Colon (tissue), 2 donors: ENCODE data around the gene ITGB8.

ENCODE experiments used
- FAIRE-seq: peaks from 2 replicates; lab custom pipeline; 2012; peaks lifted over from hg19 to GRCh38; lab: Jason Lieb, UNC
- donor health status: control.
- donor health status: control.

ITGB8 gene

DNA sequence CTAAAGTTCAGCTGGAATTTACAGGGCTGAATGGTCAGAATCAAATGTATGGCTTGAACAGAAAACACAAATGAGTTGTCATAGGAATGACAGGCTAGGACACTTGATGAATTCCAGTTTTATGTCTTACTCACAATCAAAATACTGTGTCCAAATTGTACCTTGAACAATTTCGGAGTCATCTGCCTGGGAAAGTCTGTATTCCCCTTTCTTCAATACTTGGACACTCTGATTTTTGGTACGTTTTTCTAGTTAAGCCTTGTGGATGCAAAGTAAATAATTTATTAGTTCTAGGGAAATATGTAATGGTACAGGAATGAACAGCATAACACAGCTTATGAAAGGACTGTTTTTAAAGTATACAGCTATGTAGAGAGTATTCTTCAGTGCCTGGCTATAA lies 100.4 kb downstream of the ITGB8 start:
- FAIRE-seq = no peak

DNA sequence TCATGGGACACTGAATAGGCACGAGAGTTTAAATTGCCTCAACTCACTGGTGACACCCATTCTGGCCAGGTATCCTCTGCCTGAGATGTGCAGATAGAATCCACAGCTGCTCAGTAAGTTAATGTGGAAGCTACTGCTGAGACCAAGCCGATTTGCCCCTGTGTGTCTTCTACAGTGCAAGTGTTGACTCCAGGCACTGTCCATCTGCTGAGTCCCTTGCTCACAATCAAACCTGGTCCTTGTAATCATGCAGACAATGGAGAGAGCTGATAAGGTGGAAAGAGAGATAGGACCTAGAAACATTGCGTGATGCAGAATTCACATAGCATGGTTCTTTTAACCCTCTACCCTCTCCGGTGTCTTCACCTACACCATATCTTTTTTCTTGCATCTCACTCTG lies 101.4 kb downstream of the ITGB8 start:
- no peak for FAIRE-seq

DNA sequence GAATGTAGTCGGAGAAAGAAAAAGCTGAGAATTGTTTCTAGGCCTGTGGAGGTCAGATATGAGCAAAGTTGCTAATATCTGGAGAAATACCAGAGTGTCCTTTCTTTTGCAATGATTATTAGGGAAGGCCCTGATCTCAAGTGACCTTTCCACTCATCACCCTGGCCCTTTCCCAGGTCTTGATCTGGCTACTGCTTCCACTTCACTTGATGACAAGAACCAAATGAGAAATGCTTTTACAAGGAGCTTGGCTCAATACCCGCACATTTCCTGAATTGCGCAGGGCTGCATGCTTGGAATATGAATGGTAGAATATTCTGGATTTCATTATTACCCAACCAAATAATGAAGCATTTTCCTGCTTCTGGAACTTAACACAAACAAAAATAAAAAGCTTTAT lies 104.6 kb downstream of the ITGB8 start:
- FAIRE-seq = no peak

DNA sequence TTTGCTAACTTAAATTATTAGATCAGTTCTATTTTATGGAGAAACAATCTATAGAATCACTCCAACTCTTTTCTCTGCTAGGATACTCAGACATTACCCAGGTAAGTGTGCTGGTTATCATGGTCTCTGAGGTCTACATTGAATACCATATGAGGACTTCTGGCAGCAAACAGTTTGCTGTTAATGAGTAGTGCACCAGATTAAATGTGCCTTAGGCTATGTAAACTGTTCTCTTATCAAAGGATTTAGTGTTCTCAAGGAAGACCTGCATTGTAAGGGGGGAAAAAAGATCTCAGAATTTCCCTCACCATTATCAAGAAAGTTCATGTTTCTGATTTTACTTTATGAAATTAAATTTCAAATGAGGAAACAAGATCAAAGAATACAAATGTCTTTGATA lies 107.5 kb downstream of the ITGB8 start:
- no peak for FAIRE-seq

DNA sequence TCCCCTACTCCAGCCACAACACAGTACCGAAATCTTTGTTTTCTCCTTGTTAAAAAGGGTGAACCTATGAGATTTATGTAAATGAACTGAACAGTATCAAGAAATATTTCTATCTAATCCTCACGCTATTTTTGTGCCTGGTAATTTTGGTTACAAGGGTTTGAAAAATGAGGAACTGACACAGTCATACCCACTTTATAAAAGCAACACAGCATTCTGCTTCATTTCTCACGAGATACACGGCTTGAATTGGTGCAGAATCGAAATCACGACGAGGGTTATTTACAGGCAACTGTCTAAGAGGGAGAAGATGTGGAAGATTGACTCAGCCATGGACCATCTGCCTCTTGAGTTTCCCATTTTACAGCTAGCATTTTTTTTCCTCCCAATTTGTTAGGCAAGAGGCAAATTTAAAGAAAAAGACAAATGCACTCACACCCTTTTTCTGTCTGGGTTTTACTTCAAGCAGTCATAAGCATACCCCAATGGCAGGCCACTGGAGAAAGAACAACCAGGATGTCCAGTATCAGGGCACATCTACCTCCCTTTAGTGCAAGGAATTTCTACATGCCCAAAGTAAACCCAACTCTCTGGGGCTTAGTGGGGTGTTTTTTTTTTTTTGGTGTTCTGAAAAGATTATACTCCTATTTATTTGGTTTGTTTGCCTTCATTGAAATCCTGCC lies 108.1 kb downstream of the ITGB8 start:
- FAIRE-seq = no peak

DNA sequence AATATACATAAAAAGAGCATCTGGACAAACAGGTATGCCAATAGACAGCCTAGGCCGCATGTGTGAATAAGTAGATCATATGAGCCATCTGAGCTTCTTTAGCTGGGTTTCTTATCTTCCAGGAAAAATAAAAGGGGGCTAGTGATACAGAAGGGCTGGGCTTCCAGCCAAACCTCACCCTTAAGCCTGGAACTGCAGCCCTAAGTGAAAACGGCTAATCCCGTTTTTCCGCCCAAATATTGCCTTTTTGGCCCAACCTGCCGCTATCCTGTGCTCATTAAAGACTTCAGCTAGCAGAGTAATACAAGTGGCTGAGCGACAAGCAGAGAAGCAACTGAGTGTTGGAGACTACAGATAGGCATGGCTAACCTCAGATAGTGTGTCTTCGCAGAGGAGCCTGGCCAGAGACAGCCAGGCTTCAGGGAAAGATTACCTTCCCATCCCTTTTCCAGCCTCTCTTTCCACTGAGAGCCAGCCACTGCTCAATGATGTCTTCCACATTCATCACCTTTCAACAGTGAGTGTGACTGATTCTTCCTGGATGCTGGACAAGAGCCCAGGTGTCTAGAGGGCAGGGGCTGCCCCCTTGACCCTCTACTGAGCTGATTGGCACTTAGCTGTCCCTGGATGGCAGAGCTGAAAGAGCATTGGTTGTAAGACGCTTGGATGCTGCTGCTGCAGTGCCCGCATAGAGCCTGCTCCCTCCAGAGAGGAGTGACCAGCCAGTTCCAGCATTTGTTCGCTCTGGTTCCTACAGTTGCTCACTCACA lies 108.9 kb downstream of the ITGB8 start:
- FAIRE-seq = no peak

DNA sequence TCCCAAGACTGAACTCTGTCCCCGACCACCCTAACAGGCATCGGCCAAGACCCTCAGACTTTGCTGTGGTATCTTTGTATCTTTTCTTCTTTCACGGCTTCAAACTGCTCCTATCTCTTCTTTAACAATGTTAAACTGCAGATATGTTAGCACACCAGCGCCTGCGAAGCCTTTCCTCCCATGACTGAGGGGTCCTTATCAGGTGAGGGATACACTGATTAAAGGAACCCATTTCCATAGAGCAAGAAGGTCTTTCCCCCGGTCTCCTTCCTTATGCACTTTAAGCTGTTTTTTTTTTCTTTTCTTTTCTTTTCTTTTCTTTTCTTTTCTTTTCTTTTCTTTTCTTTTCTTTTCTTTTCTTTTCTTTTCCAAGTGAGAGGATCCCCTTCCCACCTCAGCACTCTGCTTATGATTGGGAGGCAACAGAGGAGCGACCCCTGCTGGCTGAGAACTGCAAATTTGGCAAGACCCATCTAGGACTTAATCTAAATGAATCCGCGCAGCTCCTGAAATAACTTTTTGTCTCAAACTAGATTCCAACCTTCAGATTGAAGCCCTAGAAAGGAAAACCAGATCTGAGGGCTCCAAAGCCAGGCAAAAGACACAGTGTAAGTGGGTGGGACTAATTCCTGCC lies 109.9 kb downstream of the ITGB8 start:
- no peak for FAIRE-seq

DNA sequence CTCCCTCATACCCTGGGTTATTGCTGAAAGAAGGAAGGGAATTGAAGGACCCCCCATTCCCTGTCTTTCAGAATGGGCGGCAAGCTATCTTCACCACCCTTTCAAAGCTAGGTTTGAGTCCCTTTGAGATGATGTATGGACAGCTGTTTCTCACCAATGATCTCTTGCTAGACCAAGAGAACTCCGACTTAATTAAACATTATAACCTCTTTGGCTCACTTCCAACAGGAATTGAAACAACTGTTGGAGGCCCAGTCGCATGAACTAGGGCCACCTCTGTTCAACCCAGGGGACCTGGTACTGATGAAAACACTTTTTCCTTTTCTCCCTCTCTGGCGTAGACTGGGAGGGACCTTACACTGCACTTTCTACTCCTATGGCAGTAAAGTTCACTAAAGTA lies 110.6 kb downstream of the ITGB8 start:
- FAIRE-seq = no peak

DNA sequence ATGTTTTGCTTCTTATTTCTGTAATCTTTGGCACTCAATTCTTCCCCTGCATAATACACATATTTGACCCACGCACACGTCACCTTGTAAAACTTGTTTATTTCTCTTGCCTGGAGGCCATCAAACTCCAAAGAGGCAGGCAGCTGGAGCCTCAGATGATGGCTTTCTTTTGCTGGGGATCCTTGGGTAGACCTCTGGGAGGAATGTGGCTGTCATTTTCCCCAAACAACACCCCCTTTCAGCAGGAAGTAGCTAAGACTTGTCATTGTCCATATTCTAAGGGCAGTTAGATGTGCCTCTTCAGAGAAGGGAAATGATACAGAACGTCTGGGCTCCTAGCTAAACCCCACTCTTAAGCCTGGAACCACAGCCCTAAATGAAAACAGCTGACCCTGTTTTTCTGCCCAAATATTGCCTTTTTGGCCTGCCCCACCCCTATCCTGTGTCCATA lies 111.3 kb downstream of the ITGB8 start:
- FAIRE-seq = no peak

DNA sequence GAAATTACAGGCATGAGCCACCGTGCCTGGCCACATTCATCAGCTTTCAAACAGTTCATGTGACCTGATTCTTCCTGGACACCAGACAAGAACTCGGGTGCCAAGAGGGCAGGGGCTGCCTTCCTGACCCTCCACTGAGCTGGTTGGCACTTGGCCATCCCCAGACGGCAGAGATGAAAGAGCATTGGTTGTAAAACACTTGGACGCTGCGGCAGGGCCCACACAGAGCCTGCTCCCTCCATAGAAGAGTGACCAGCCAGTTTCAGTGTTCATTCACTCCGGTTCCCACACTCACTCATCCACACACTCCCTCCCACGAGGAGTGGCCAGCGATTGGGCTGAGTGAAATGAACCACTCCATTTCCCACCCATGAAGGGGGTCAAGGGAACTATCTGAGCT lies 112.3 kb downstream of the ITGB8 start:
- no peak for FAIRE-seq

DNA sequence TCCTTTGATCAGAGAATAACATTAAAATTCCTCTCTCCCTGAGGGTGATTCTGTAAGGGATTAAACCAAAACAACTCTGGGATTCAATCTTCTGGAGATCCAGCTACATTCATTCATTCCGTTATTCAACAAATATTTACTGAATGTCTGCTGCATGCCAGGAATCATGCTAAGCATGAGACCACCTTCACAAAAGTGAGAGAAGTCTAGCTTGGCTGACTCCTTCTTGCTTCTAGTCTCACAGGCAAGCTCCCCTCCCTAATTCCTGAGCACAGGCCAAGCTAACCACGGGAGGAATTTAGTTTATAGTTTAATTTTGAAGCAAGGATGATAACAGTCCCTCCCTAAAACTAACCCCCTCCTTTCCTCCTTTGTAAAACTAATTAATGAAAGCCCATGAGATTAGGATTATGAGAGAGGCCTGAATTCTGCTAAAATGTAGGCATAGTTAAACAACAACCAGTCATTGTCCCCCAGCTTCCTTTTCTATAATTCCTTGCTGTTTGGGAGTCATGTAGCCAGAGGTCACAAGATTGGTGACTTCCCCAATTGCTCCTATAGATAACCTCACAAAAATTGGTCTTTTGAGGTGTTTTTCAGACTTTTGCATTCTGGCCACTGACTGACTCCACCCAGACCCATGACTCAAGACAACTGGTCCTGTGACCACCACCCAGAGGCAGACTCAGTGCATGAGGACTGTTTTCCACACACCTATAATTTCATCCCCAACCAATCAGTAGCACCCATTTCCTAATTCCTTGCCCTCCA lies 113.5 kb downstream of the ITGB8 start:
- FAIRE-seq = no peak

DNA sequence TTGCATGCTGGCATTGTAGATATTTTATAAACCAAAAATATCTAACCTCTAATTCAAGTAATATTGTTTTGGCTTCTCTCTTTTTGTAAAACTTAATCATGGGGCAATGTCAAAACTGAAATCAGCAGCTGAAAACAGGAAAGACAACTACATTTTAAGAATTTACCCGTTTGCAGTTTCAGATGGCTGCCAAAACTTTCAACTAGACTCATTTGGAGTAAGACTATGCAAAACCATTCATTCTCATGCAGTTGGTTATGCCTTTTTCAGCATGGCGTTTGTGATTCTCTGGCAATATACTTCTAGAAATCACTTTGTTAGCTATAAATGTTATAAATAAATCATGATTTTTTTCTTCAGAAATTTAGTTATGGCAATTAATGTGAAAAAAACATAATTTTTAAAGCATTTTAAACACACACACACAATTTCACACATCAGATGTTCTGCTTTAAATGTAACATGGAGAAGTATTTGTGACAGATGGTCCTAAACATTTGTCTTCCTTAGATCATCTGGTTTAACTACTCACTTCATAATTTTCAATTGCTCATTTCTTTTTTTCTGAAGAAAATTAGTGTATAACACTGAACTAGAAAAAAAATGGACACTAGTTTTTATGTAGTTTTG lies 116.4 kb downstream of the ITGB8 start:
- FAIRE-seq = no peak

DNA sequence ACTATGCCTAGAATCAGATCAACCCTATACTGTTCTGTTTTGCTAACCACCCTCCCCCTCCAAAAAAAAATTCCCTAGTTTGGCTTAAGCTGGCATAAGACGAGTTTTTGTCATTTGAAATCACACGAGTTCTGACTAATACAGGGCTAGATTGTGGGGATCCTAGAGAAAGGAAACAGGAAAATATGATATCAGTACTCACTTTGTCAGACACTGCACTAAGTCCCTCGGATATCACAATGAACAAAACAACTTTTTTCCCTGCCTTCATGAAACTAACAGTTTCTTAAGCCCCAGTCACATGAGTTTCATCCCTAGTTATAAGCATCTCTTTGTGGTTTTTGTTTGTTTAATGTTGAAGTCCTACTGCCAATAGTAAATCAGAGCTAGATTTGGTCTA lies 118.5 kb downstream of the ITGB8 start:
- FAIRE-seq = no peak

DNA sequence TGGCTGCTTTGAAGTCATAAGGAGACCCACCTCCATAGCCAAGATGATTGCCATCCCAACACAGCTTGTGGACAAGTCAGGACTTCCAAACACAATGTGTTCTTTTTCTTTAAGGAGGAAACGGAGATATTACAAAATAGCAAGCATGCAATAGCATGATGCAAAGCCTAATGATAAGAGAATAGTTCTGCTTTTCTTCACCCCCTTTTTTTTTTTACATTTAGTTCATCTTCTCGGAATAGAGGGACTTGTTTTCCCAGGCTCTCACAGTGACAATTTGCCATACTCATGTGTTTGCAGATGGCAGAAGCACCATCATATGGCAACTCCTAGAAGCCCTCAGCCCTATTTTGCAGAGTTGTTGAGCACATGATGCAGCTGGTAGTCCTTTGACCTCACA lies 119.8 kb downstream of the ITGB8 start:
- no peak for FAIRE-seq

DNA sequence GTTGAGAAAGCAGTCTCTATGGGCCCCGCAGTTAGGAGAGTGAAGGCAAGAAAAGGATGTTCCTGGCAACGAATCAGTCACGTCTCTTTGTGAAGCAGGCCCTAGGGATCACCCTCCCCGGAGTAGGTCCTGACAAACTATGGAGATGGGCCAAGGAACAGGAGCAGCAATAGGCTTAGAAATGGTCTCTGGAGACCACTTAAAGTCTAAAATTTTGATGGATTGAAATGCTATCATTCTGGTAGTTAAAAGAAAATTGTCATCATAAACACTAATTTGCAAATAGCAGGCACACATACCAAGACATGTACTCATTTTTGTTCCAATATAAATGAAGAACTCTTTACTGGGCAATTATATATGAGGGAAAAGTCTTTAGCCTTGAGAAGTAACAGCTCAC lies 123.5 kb downstream of the ITGB8 start:
- FAIRE-seq = no peak

DNA sequence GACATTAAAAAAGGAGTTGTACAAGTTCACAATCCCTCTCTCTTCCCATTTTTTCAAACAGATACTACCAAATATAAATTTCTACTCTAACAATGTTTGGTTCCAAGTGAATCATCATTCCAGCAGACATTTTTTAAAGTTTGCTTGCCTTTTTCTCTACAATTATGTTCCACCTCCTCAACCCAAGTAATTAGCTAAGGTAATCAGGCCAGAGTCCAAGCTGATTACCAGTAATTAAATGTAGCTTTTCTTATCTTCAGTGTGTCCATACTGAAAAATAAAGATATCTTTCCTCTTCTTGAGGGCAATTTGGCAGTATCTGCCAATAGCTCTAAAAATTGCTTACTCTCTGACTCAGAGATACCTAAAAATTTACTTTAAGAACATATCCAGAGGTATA lies 126.0 kb downstream of the ITGB8 start:
- FAIRE-seq = no peak

DNA sequence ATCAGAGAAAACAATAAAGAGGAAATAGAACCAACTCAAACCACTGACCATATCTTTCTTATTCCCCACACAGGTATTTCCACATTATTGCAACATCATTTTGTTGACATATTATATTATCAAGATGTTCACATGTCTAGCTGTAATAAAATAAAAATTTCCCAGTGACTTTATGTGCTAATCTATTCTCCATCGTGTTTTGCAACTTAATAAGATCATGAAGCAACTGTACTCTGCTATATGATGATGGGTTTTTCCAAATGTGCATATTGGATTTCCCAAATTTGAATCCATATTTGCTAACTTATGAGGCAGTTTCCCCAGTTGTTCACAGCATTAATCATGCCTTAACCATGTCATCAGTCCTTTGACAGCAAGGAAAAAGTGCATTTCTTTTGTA lies 127.8 kb downstream of the ITGB8 start:
- no peak for FAIRE-seq

DNA sequence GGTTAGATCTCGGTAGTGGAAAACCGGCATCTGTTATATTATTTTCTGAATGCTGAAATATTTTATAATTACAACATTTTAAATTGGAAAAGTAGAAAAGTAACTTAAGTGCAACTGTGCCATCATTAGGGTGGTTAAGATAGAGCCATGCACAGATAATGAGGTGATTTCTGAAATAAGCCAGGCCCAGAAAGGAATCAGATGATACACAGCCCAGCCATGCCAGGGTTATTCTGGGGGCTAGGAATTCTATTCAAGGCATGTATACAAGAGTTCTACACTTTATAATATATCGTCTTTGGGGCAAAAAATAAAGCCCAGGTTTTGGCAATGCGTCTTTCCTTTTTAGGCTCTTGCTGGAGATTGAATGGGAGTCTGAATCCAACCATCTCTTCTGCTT lies 128.7 kb downstream of the ITGB8 start:
- FAIRE-seq = no peak

DNA sequence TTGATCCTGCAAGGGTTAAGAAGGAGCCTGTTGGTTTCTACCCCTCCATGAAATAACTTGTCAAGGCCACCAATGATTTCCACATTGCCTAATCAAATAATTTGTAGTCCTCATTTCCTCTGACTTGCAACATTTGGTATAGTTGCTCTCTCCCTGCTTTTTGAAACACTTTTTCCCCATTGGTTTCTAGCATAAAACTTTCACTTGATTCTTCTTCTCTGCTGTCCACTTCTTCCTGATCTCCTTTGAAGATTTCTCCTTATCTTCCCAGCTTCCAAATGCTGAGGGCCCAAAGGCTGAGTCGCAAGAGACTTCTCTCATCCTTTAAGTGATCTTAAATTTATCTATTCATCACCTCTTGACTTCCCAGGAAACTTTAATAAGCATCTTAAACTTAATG lies 134.2 kb downstream of the ITGB8 start:
- no peak for FAIRE-seq
